HPDE6-E6E7 (cell line): Measurements from ENCODE around the gene RHBDD3.
A peak's percentile ranks its signal among the peaks of the same experiment; 100 is the strongest.

Experiments used
- DNase-seq: peaks from one replicate; pipeline ENCODE4 v3.0.0; 2011; ENCODE audit warnings: missing footprints; ENCODE audit errors: extremely low spot score

Gene RHBDD3

GRCh38 chr22:29267858-29268510 lies at the start of gene RHBDD3, which contains the start of gene EWSR1:
Gene RHBDD3, minus strand, starts transcription at chr22:29267981. Its CDS starts 2,355 bp downstream, at chr22:29265626.
Gene EWSR1, plus strand, starts transcription at chr22:29268268. Its CDS starts 69 bp downstream, at chr22:29268337.
- DNase-seq, result peak; percentile 90

- no peak for DNase-seq
These were observed 48.5 kb upstream of the RHBDD3 start for GRCh38 chr22:29316141-29316828.

- no peak for DNase-seq
These were observed 47.7 kb upstream of the RHBDD3 start, which contains the start of gene RASL10A for GRCh38 chr22:29315286-29316140. Gene RASL10A, minus strand, starts transcription at chr22:29315697. Its CDS starts 451 bp downstream, at chr22:29315246.

- DNase-seq, result no peak
These were observed 46.9 kb upstream of the RHBDD3 start for GRCh38 chr22:29314537-29315285.

GRCh38 chr22:29313576-29314466 lies 46.0 kb upstream of the RHBDD3 start:
- no peak for DNase-seq

GRCh38 chr22:29313126-29313575 lies 45.4 kb upstream of the RHBDD3 start:
- no peak for DNase-seq

- DNase-seq, result no peak
These were observed 44.7 kb upstream of the RHBDD3 start for GRCh38 chr22:29312218-29313125.

- no peak for DNase-seq
These were observed 43.9 kb upstream of the RHBDD3 start for GRCh38 chr22:29311464-29312217.

GRCh38 chr22:29310863-29311339 lies 43.1 kb upstream of the RHBDD3 start:
- DNase-seq, result peak; percentile 96

- DNase-seq, result no peak
These were observed 42.5 kb upstream of the RHBDD3 start for GRCh38 chr22:29310065-29310862.

- no peak for DNase-seq
These were observed 41.7 kb upstream of the RHBDD3 start for GRCh38 chr22:29309332-29310064.

- peak; percentile 68 for DNase-seq
These were observed 41.0 kb upstream of the RHBDD3 start for GRCh38 chr22:29308791-29309262.

GRCh38 chr22:29308148-29308790 lies 40.5 kb upstream of the RHBDD3 start:
- DNase-seq, result no peak

- DNase-seq, result no peak
These were observed 39.9 kb upstream of the RHBDD3 start for GRCh38 chr22:29307596-29308147.

GRCh38 chr22:29306835-29307595 lies 39.2 kb upstream of the RHBDD3 start:
- DNase-seq, result peak; percentile 63
